GM23338 (cell line): ENCODE results near the gene IMPA2. TPM values are rescaled to one million over a fixed set of nuclear protein-coding genes. Genes with fewer than 3 reads are reported as not detected.

ENCODE experiments used
- ATAC-seq: fragments of 200-7000 bp; cut with Tn5 transposase; 3 replicates; pipeline ENCODE4 v1.9.1; 2020
- DNase-seq: peaks from one replicate; pipeline ENCODE4 v3.0.0-alpha.2; 2015; ENCODE audit warnings: low spot score
- H2AFZ ChIP-seq: fragments of 200-600 bp; sonication (generic); 2 replicates; pipeline ENCODE4 v1.8.0; 2016; ENCODE audit warnings: antibody characterized with exemption, mild to moderate bottlenecking, moderate library complexity
- H3F3A ChIP-seq: fragments of 200-600 bp; sonication (generic); replicated peaks from 2 replicates; pipeline ENCODE4 v1.8.0; 2017; ENCODE audit warnings: antibody characterized with exemption, mixed run types, low read depth
- H3K27ac ChIP-seq: fragments of 200-600 bp; sonication (generic); 2 replicates; pipeline ENCODE4 v1.6.1; 2016; ENCODE audit warnings: low read depth
- H3K27me3 ChIP-seq: fragments of 200-600 bp; sonication (generic); 2 replicates; pipeline ENCODE4 v1.8.0; 2016; ENCODE audit warnings: mild to moderate bottlenecking, mixed run types, moderate library complexity; ENCODE audit not compliant: insufficient read depth
- H3K36me3 ChIP-seq: fragments of 200-600 bp; sonication (generic); 2 replicates; pipeline ENCODE4 v1.8.0; 2016; ENCODE audit warnings: mild to moderate bottlenecking; ENCODE audit not compliant: insufficient read depth
- H3K4me1 ChIP-seq: fragments of 200-600 bp; sonication (generic); 2 replicates; pipeline ENCODE4 v1.8.0; 2016; ENCODE audit warnings: mild to moderate bottlenecking, moderate library complexity; ENCODE audit not compliant: insufficient read depth
- H3K4me2 ChIP-seq: fragments of 200-600 bp; sonication (generic); 2 replicates; pipeline ENCODE4 v1.7.1; 2017; ENCODE audit warnings: mixed run types
- H3K4me3 ChIP-seq: fragments of 200-600 bp; sonication (generic); 2 replicates; pipeline ENCODE4 v1.6.1; 2016; ENCODE audit warnings: mixed run types
- H3K79me2 ChIP-seq: fragments of 200-600 bp; sonication (generic); replicated peaks from 2 replicates; pipeline ENCODE4 v1.8.0; 2017; ENCODE audit warnings: mild to moderate bottlenecking; ENCODE audit not compliant: insufficient read depth
- H3K9me2 ChIP-seq: fragments of 200-600 bp; sonication (generic); 2 replicates; pipeline ENCODE4 v1.8.0; 2017; ENCODE audit not compliant: insufficient read depth
- H4K20me1 ChIP-seq: fragments of 200-600 bp; sonication (generic); replicated peaks from 2 replicates; pipeline ENCODE4 v1.8.0; 2017; ENCODE audit warnings: mild to moderate bottlenecking; ENCODE audit not compliant: insufficient read depth
- H3K27ac Mint-ChIP-seq: 2 replicates; pipeline ENCODE4 v1.8.0; 2020; ENCODE audit warnings: inconsistent platforms, mild to moderate bottlenecking, moderate library complexity, mixed read lengths
- H3K27me3 Mint-ChIP-seq: 3 replicates; pipeline ENCODE4 v1.8.0; 2022; ENCODE audit warnings: low read depth, mild to moderate bottlenecking, moderate library complexity, mixed read lengths, inconsistent platforms; ENCODE audit not compliant: insufficient read depth, poor library complexity
- H3K36me3 Mint-ChIP-seq: 3 replicates; pipeline ENCODE4 v1.8.0; 2021; ENCODE audit warnings: low read depth, mild to moderate bottlenecking, inconsistent platforms, moderate library complexity, mixed read lengths
- H3K4me1 Mint-ChIP-seq: 3 replicates; pipeline ENCODE4 v1.8.0; 2020; ENCODE audit warnings: mild to moderate bottlenecking, inconsistent platforms, mixed read lengths
- H3K4me3 Mint-ChIP-seq: 3 replicates; pipeline ENCODE4 v1.8.0; 2021; ENCODE audit warnings: moderate library complexity, mild to moderate bottlenecking, inconsistent platforms, mixed read lengths
- H3K9me3 Mint-ChIP-seq: 3 replicates; pipeline ENCODE4 v1.8.0; 2020; ENCODE audit warnings: moderate library complexity, mild to moderate bottlenecking, inconsistent platforms, mixed read lengths
- CREB1 ChIP-seq: fragments of 250-450 bp; sonication (Bioruptor Pico); IDR thresholded peaks from 2 replicates; pipeline ENCODE4 v1.5.0; 2020; ENCODE audit warnings: low read depth, mild to moderate bottlenecking, moderate library complexity
- CTCF ChIP-seq, 2 experiments: fragments of 200-600 bp in 1 of 2; sonication (generic) in 1 of 2; conservative IDR thresholded peaks; 2 replicates each; pipeline versions ENCODE4 v1.5.1 to v1.6.1; 2016 to 2017; ENCODE audit warnings: antibody characterized with exemption in 2 of 2, low read depth in 2 of 2, mild to moderate bottlenecking in 2 of 2, moderate library complexity in 1 of 2
- ETS1 ChIP-seq: IDR thresholded peaks from 2 replicates; pipeline ENCODE4 v1.6.1; 2016; ENCODE audit warnings: antibody characterized with exemption
- EZH2 ChIP-seq: fragments of 200-600 bp; sonication (generic); IDR thresholded peaks from one replicate; pipeline ENCODE4 v1.8.0; 2017; ENCODE audit warnings: antibody characterized with exemption, mild to moderate bottlenecking, low read depth; ENCODE audit not compliant: unreplicated experiment
- EZH2phosphoT487 ChIP-seq: fragments of 200-600 bp; sonication (generic); IDR thresholded peaks from one replicate; pipeline ENCODE4 v1.8.1; 2018; ENCODE audit warnings: antibody characterized with exemption; ENCODE audit not compliant: unreplicated experiment
- JUNB ChIP-seq: IDR thresholded peaks from one replicate; pipeline ENCODE4 v1.6.1; 2016; ENCODE audit warnings: antibody characterized with exemption; ENCODE audit not compliant: unreplicated experiment
- NANOG ChIP-seq: IDR thresholded peaks from 2 replicates; pipeline ENCODE4 v1.6.1; 2016; ENCODE audit warnings: antibody characterized with exemption, borderline replicate concordance
- POLR2AphosphoS5 ChIP-seq: IDR thresholded peaks from 2 replicates; pipeline ENCODE4 v1.6.1; 2016; ENCODE audit warnings: antibody characterized with exemption, low read depth
- REST ChIP-seq: IDR thresholded peaks from one replicate; pipeline ENCODE4 v1.6.1; 2018; ENCODE audit warnings: antibody characterized with exemption; ENCODE audit not compliant: unreplicated experiment
- STAT1 ChIP-seq: IDR thresholded peaks from one replicate; pipeline ENCODE4 v1.6.1; 2016; ENCODE audit warnings: antibody characterized with exemption; ENCODE audit not compliant: unreplicated experiment
- ZNF114 ChIP-seq: fragments of 250-450 bp; sonication (Bioruptor Pico); IDR thresholded peaks from 2 replicates; pipeline ENCODE4 v1.5.0; 2020; ENCODE audit warnings: mild to moderate bottlenecking, moderate library complexity
- ZNF331 ChIP-seq: fragments of 250-450 bp; sonication (Bioruptor Pico); IDR thresholded peaks from 2 replicates; pipeline ENCODE4 v1.5.0; 2020; ENCODE audit warnings: low read depth, mild to moderate bottlenecking, moderate library complexity
- polyA plus RNA-seq: library from polyadenylated mRNA; unstranded; fragments of >200 nt; fragmentation: Nextera tagmentation; extraction: Ambion mirVana; gene quantifications from 2 replicates; pipeline ENCODE4 v1.2.1, GENCODE V29; 2016
- total RNA-seq: library from RNA; depleted of rRNA; stranded (reverse); fragments of >200 nt; shearing (Covaris generic); gene quantifications from 2 replicates; pipeline ENCODE4 v1.2.3, GENCODE V29; 2014

Gene IMPA2
- total and polyA plus RNA-seq, 2 experiments from 2014 or later: 50.4 to 122 TPM

- H3K27me3 ChIP-seq: no peaks in the 10 kb centered on the region
- no peaks in the 10 kb centered on the region for H3K36me3 ChIP-seq
- peaks cover 93% of the 10 kb centered on the region for H3K79me2 ChIP-seq
- Mint-ChIP-seq H3K9me3 (no peaks in the 10 kb centered on the region), H3K4me1 (peaks cover 60% of the 10 kb centered on the region), H3K27ac (peak overlapping the region; percentile 76), H3K4me3 (no peak overlapping the region), H3K27me3 (peaks cover 19% of the 10 kb centered on the region), H3K36me3 (peaks cover 9% of the 10 kb centered on the region; the same call in 2 of the 3 replicates)
- no peak overlapping the region for H2AFZ ChIP-seq
- no peak for ATAC-seq
- H3K4me1 ChIP-seq: peaks cover 30% of the 10 kb centered on the region
- H3K4me2 ChIP-seq: no peak overlapping the region
- no peak overlapping the region for H3K4me3 ChIP-seq
- no peak overlapping the region for H3K27ac ChIP-seq
- no peaks in the 10 kb centered on the region for H3F3A ChIP-seq
- H3K9me2 ChIP-seq: no peaks in the 10 kb centered on the region
- H4K20me1 ChIP-seq: peaks cover 37% of the 10 kb centered on the region
- DNase-seq: no peak
- TF ChIP-seq ZNF331 (CRISPR knock-in tag): no peak
- no peak for TF ChIP-seq STAT1
- TF ChIP-seq NANOG: no peak
Measured at GRCh38 chr18:11993264-11993916, 12.1 kb downstream of the IMPA2 start.

- DNase-seq: no peak
- Histone ChIP-seq H3K27me3 (no peaks in the 10 kb centered on the region), H3K4me3 (no peak overlapping the region), H3K36me3 (0 out of 2 replicates have a peak, but pooled peaks cover 2% of the 10 kb centered on the region), H3F3A (no peaks in the 10 kb centered on the region), H2AFZ (no peak overlapping the region), H3K9me2 (no peaks in the 10 kb centered on the region), H3K79me2 (peaks cover 84% of the 10 kb centered on the region), H3K4me1 (peaks cover 23% of the 10 kb centered on the region), H3K27ac (peak overlapping the region; percentile 70; the same call in 1 of the 2 replicates), H4K20me1 (peaks cover 28% of the 10 kb centered on the region), H3K4me2 (peak overlapping the region; percentile 70; the same call in 1 of the 2 replicates)
- Mint-ChIP-seq H3K4me1 (peaks cover 53% of the 10 kb centered on the region), H3K36me3 (peaks cover 16% of the 10 kb centered on the region), H3K9me3 (no peaks in the 10 kb centered on the region), H3K27me3 (peaks cover 13% of the 10 kb centered on the region), H3K27ac (peak overlapping the region; percentile 52; the same call in 1 of the 2 replicates), H3K4me3 (no peak overlapping the region; the same call in 2 of the 3 replicates)
- ATAC-seq: no peak
- no peak for TF ChIP-seq REST
- TF ChIP-seq EZH2: no peak
- no peak for TF ChIP-seq CREB1 (CRISPR knock-in tag)
- no peak for TF ChIP-seq ZNF114 (CRISPR knock-in tag)
- TF ChIP-seq JUNB: no peak
- TF ChIP-seq EZH2phosphoT487: no peak
- no peak for TF ChIP-seq ZNF331 (CRISPR knock-in tag)
- no peak for TF ChIP-seq CTCF (conservative IDR thresholded peaks at IDR 0.05; ENCODE audit: low read depth in 2 of 2)
- TF ChIP-seq ETS1: no peak
- no peak for TF ChIP-seq STAT1
- no peak for TF ChIP-seq NANOG
- no peak for TF ChIP-seq POLR2AphosphoS5
Measured at GRCh38 chr18:11994336-11994702, 13.0 kb downstream of the IMPA2 start.
